Measurements from ENCODE around the gene PALD1. TPM values are rescaled to one million over a fixed set of nuclear protein-coding genes. Genes with fewer than 3 reads are reported as not detected.

The PALD1 gene
- total and polyA plus RNA-seq, 12 donors: 2.0 to 16.2 (median 7.4) TPM

GRCh38 chr10:70476249-70477035 lies 2.1 kb upstream of the PALD1 start:
- H3K27me3 ChIP-seq: no peaks in the 10 kb centered on the region
- intact Hi-C loops (cut with DNase I): loop anchor here in 1 of 2 donors (10.0 kb wide), 1 partner anchor 278 kb away; no protein-coding TSS in a partner anchor
- no peaks in the 10 kb centered on the region for H3K9me3 ChIP-seq (replicated peaks in 1 of 3)
- DNase-seq: no peak
- no peak overlapping the region for H3K4me3 ChIP-seq
- no peak overlapping the region for H3K27ac ChIP-seq
- WGBS, 4 donors: 71 to 85% (median 73%) methylated on average over 6 to 7 of the region's 7 CpGs
- H3K36me3 ChIP-seq (replicated peaks in 1 of 2): no peaks in the 10 kb centered on the region
- peaks cover 10 to 18% of the 10 kb centered on the region in 2 donors for H3K4me1 ChIP-seq (replicated peaks in 1 of 2)
- no peak for TF ChIP-seq POLR2A (IDR thresholded peaks at IDR 0.05)
- no peak for TF ChIP-seq CTCF (IDR thresholded peaks at IDR 0.05)

GRCh38 chr10:70477661-70478162 lies 855 bp upstream of the PALD1 start:
- TF ChIP-seq CTCF (IDR thresholded peaks at IDR 0.05) (no peak), POLR2A (IDR thresholded peaks at IDR 0.05) (no peak)
- peak overlapping the region in 1 of 4 donors; percentile 75 for H3K4me3 ChIP-seq
- no peaks in the 10 kb centered on the region for H3K27me3 ChIP-seq
- no peaks in the 10 kb centered on the region for H3K9me3 ChIP-seq (replicated peaks in 1 of 3)
- peak overlapping the region in 1 of 5 donors; percentile 85 for H3K27ac ChIP-seq
- no peak for DNase-seq
- intact Hi-C loops (cut with DNase I): loop anchor here in 1 of 2 donors (10.0 kb wide), 1 partner anchor 277 kb away; no protein-coding TSS in a partner anchor
- 10 to 44% (median 11%) methylated on average over 4 to 27 of the region's 27 CpGs for WGBS, 4 donors
- no peaks in the 10 kb centered on the region for H3K36me3 ChIP-seq (replicated peaks in 1 of 2)
- peaks cover 10 to 28% of the 10 kb centered on the region in 2 donors for H3K4me1 ChIP-seq (replicated peaks in 1 of 2)

GRCh38 chr10:70479165-70479581 lies 606 bp downstream of the PALD1 start:
- DNase-seq: no peak
- Histone ChIP-seq H3K27me3 (no peaks in the 10 kb centered on the region), H3K4me3 (peak overlapping the region in 2 of 4 donors; percentile 8 to 75), H3K4me1 (replicated peaks in 1 of 2) (peaks cover 14 to 41% of the 10 kb centered on the region in 2 donors), H3K27ac (peak overlapping the region in 3 of 5 donors; percentile 34 to 85 (median 47)), H3K36me3 (replicated peaks in 1 of 2) (no peaks in the 10 kb centered on the region), H3K9me3 (replicated peaks in 1 of 3) (no peaks in the 10 kb centered on the region)
- 58 to 79% (median 62%) methylated on average over 4 to 11 of the region's 11 CpGs for WGBS, 4 donors
- intact Hi-C loops (cut with DNase I): loop anchor here in 1 of 2 donors (10.0 kb wide), 1 partner anchor 276 kb away; no protein-coding TSS in a partner anchor
- TF ChIP-seq CTCF (IDR thresholded peaks at IDR 0.05): no peak
- TF ChIP-seq POLR2A (IDR thresholded peaks at IDR 0.05): no peak

GRCh38 chr10:70479626-70480238 lies 1.2 kb downstream of the PALD1 start:
- H3K36me3 ChIP-seq (replicated peaks in 1 of 2): no peaks in the 10 kb centered on the region
- H3K27ac ChIP-seq: peak overlapping the region in 4 of 5 donors; percentile 34 to 85 (median 42)
- TF ChIP-seq CTCF (IDR thresholded peaks at IDR 0.05) (no peak), POLR2A (IDR thresholded peaks at IDR 0.05) (no peak)
- 63 to 65% (median 64%) methylated on average over 5 to 8 of the region's 8 CpGs for WGBS, 4 donors
- H3K9me3 ChIP-seq (replicated peaks in 1 of 3): no peaks in the 10 kb centered on the region
- no peak for DNase-seq
- H3K4me1 ChIP-seq (replicated peaks in 1 of 2): peaks cover 14 to 41% of the 10 kb centered on the region in 2 donors
- no peaks in the 10 kb centered on the region for H3K27me3 ChIP-seq
- H3K4me3 ChIP-seq: peak overlapping the region in 1 of 4 donors; percentile 75
- intact Hi-C loops (cut with DNase I): loop anchor here in 1 of 2 donors (10.0 kb wide), 1 partner anchor 275 kb away; no protein-coding TSS in a partner anchor

Data from adrenal gland (tissue), 12 donors.